Measurements from ENCODE around the gene LRRC8D. TPM values are rescaled to one million over a fixed set of nuclear protein-coding genes. Genes with fewer than 3 reads are reported as not detected.
A peak's percentile ranks its signal among the peaks of the same experiment; 100 is the strongest.

LRRC8D gene
- total RNA-seq, 2 experiments from 2014 or later, result 25.1 to 26.0 TPM

DNA sequence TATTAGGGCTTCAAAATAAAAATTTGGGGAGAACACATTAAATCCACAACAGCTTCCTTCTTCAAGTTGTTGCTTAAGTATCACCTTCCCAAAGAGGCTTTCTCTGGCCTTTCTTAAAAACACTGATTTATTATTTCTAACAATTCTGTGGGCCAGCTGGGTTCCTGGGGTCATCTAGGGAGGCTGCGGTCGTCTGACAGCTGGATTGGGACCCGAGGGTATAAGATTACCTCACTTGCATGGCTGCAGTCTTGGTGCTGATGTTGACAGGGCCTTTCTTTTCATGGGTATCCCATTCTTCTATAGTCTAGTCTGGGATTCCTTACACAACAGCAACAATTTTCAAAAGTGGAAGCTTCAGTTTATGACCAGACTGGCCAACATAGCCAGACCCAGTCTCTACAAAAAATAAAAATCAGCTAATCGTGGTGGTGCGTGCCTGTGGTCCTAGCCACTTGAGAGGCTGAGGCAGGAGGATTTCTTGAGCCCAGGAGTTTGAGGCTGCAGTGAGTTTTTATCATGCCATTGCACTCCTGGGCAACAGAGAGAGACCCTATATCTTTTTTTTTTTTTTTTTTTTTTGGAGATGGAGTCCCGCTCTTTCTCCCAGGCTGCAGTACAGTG, 128.0 kb downstream of the LRRC8D start:
- Mint-ChIP-seq H3K27me3 (peaks cover 2% of the 10 kb centered on the region), H3K27ac (no peak overlapping the region), H3K4me1 (peaks cover 6% of the 10 kb centered on the region), H3K36me3 (no peaks in the 10 kb centered on the region), H3K9me3 (no peaks in the 10 kb centered on the region), H3K4me3 (no peak overlapping the region)
- ATAC-seq (ENCODE audit: low read depth) (no peak), DNase-seq (no peak)
- POLR2A ChIA-PET, result interaction anchor here (0.6 to 0.7 kb wide), 2 partner anchors 122 to 127 kb away, joined by 3 read pairs; no protein-coding TSS in a partner anchor

DNA sequence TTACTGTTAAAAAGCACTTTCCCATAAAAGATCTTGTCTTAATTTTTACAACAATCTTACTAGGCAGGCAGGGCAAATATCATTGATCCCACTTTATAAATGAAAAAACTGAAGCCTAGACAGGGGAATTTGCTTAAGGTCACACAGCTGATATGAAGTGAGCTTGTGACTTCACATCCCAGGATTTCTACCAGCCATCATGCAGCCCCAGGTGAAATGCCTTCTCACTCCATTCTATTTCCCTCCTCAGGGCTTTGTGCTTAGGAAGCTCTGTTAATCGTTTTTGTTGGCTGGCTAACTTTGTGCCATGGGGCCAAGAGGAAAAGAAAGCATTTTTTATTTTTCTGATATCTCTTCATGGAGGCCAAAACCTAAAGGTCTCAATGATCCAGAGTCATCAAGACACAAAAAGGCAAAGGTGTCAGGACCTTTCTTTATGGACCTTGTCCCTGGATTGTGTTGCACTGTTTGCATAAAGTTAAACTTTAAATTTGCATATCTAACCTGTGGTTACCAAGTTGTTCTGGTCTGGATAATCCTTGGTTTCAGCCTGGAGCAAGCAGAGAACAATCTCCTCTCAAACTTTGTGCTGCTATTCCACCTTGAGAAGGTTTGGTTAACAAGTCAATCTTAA, 129.3 kb downstream of the LRRC8D start:
- no peak overlapping the region for H3K27ac Mint-ChIP-seq
- peaks cover 2% of the 10 kb centered on the region for H3K27me3 Mint-ChIP-seq
- no peaks in the 10 kb centered on the region for H3K36me3 Mint-ChIP-seq
- ATAC-seq (ENCODE audit: low read depth), result no peak
- no peak overlapping the region for H3K4me3 Mint-ChIP-seq
- DNase-seq, result no peak
- no peaks in the 10 kb centered on the region for H3K9me3 Mint-ChIP-seq
- POLR2A ChIA-PET, result interaction anchor here (0.6 kb wide), 1 partner anchor 18 kb away, joined by 4 read pairs; no protein-coding TSS in a partner anchor
- H3K4me1 Mint-ChIP-seq, result peaks cover 9% of the 10 kb centered on the region

DNA sequence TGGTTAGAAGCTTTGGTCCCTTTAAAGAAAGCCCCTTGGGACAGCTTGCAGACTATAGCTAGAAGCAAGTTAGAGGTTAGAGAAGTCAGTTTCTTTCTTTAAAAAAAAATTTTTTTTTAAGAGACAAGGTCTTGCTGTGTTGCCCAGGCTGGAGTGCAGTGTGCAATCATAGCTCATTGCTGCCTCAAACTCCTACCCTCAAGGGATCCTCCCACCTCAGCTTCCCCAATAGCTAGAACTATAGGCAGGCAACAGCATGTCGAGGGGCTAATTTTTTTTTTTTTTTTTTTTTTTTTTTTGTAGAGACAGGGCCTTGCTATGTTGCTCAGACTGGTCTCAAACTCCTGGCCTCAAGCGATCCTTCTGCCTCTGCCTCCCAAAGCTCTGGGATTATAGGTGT, 129.9 kb downstream of the LRRC8D start:
- H3K27me3 Mint-ChIP-seq, result peaks cover 2% of the 10 kb centered on the region
- H3K27ac Mint-ChIP-seq, result no peak overlapping the region
- H3K4me1 Mint-ChIP-seq, result peaks cover 9% of the 10 kb centered on the region
- DNase-seq, result no peak
- no peak overlapping the region for H3K4me3 Mint-ChIP-seq
- no peaks in the 10 kb centered on the region for H3K9me3 Mint-ChIP-seq
- H3K36me3 Mint-ChIP-seq, result no peaks in the 10 kb centered on the region
- ATAC-seq (ENCODE audit: low read depth), result no peak
- POLR2A ChIA-PET, result interaction anchor here (0.6 kb wide), 1 partner anchor 19 kb away, joined by 4 read pairs; no protein-coding TSS in a partner anchor

DNA sequence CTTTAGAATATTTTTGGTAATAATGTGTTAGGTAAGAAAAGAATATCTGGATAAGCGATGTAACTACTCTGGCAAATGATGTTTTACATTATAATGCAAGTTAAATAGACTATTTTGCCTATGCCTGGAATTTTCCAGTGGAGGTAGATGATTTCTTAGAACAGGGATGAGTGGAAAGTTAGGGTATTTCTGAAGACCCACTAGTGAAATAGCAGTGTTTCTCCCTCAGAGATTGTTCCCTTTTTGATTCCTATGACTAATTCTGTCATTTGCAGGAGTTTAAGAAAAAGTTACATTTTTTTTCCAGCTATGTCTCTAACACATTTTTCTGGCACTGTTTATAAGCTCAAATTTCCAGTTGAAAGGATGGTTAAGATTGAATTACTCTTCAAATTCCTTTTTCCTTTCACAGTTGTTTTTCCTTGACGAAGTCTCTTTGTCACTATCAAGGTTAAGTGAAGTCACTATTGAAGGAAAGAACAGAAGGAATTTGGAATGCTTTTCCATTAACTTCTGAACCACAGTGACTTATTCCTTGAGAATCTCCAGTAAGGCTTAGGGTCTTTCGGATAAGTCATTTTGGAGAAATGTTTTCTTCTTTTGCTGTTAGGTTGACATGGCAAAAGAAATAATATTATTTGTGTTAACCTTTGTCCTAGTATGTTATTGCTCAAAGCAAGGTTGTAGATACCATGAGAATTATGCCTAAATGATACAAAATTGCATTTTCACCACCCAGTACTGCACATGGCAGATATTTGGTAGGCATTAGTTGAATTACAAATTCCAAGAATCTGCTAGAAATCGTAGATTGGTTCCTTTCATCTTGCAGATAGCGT, 131.2 kb downstream of the LRRC8D start:
- ATAC-seq (ENCODE audit: low read depth) (no peak), DNase-seq (no peak)
- peaks cover 2% of the 10 kb centered on the region for H3K27me3 Mint-ChIP-seq
- POLR2A ChIA-PET, result no interaction called here
- H3K4me1 Mint-ChIP-seq, result peaks cover 13% of the 10 kb centered on the region
- H3K27ac Mint-ChIP-seq, result no peak overlapping the region
- H3K36me3 Mint-ChIP-seq, result no peaks in the 10 kb centered on the region
- no peak overlapping the region for H3K4me3 Mint-ChIP-seq
- no peaks in the 10 kb centered on the region for H3K9me3 Mint-ChIP-seq

DNA sequence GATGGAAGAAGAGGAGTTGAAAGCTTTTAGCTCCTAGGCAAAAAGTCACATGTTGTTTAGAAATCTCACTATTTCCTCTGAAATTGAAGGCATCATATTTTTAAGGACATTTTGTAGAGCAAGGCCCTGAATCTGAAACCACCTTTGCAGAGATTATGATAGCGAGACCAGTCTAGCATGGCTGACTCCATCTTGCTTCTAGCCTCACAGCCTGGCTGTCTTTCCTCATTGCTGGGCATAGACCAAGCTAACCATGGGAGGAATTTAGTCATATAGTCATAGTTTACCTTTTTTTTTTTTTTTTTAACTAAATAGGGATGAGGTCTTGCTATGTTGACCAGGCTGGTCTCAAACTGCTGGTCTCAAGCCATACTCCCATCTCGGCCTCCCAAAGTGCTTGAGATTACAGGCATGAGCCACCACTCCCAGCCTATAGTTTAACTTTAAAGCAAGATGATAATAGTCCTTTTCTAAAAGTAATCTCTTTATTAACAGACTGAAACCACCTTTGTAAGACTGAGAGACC, 131.8 kb downstream of the LRRC8D start:
- POLR2A ChIA-PET, result no interaction called here
- DNase-seq, result no peak
- no peak overlapping the region for H3K27ac Mint-ChIP-seq
- peaks cover 19% of the 10 kb centered on the region for H3K4me1 Mint-ChIP-seq
- H3K4me3 Mint-ChIP-seq, result no peak overlapping the region
- no peaks in the 10 kb centered on the region for H3K9me3 Mint-ChIP-seq
- no peaks in the 10 kb centered on the region for H3K36me3 Mint-ChIP-seq
- ATAC-seq (ENCODE audit: low read depth), result no peak
- H3K27me3 Mint-ChIP-seq, result peaks cover 2% of the 10 kb centered on the region

DNA sequence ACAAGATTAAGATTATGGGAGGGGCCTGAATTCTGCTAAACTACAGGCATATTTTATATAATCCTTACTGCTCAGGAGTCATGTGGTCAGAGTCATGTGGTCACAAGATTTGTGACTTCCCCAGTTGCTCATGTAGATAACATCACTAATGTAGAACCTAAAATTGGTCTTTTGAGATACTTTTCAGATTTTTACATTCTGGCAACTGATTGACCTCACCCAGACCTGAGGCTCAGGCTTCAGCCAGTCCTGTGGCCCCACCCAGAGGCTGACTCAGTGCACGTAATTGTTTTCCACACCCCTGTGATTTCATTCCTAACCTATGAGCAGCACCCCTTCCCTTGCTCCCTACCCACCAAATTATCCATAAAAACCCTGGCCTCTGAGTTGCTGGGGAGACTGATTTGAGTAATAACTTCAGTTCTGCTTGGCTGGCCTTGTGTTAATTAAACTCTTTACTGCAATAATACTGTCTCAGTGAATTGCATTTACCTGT, 132.3 kb downstream of the LRRC8D start:
- peaks cover 2% of the 10 kb centered on the region for H3K36me3 Mint-ChIP-seq
- H3K4me1 Mint-ChIP-seq, result peaks cover 21% of the 10 kb centered on the region
- ATAC-seq (ENCODE audit: low read depth) (no peak), DNase-seq (no peak)
- H3K27me3 Mint-ChIP-seq, result peaks cover 2% of the 10 kb centered on the region
- no peaks in the 10 kb centered on the region for H3K9me3 Mint-ChIP-seq
- POLR2A ChIA-PET, result no interaction called here
- H3K27ac Mint-ChIP-seq, result no peak overlapping the region
- no peak overlapping the region for H3K4me3 Mint-ChIP-seq

DNA sequence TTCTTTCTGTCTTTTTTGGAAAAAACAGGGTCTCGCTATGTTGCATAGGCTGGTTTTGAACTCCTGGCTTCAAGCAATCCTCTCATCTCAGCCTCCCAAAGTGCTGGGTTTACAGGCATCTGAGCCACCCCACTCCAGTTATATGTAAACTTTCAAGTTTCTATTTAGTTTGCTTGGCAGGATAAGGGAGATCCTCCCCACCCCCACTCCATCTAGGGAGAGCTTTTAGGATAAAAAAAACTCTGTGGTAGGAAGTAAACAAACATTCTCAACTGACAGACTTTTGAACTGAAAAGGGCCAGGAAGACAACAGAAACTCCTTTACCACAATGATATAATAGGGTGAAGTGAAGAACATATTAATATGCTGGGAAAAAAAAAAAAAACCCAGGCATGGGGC, 133.1 kb downstream of the LRRC8D start:
- H3K4me3 Mint-ChIP-seq, result no peak overlapping the region
- peaks cover 5% of the 10 kb centered on the region for H3K36me3 Mint-ChIP-seq
- H3K27ac Mint-ChIP-seq, result no peak overlapping the region
- ATAC-seq (ENCODE audit: low read depth) (no peak), DNase-seq (no peak)
- peaks cover 2% of the 10 kb centered on the region for H3K27me3 Mint-ChIP-seq
- POLR2A ChIA-PET, result no interaction called here
- H3K4me1 Mint-ChIP-seq, result peaks cover 22% of the 10 kb centered on the region
- H3K9me3 Mint-ChIP-seq, result no peaks in the 10 kb centered on the region

DNA sequence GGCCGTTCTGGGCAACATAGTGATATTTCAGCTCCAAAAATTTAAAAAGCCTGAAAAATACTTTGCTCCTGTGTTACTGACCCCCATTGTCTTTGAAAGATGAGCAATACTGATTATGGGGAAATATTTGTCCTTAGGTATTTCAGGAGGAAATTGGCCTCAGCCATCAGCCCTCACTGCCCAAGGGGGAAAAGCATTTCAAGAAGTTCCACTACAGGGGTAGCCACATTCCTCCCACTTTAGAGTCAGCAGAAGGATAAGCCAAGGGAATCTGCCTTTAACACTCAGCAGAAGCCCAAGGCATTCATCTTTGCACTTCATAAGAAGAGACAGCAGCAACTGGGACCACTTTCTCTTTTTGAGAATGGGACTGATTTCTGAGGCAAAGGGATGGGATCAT, 133.6 kb downstream of the LRRC8D start:
- peaks cover 6% of the 10 kb centered on the region for H3K36me3 Mint-ChIP-seq
- ATAC-seq (ENCODE audit: low read depth) (no peak), DNase-seq (no peak)
- H3K9me3 Mint-ChIP-seq, result peaks cover 1% of the 10 kb centered on the region
- H3K4me3 Mint-ChIP-seq, result no peak overlapping the region
- POLR2A ChIA-PET, result no interaction called here
- peaks cover 22% of the 10 kb centered on the region for H3K4me1 Mint-ChIP-seq
- peaks cover 2% of the 10 kb centered on the region for H3K27me3 Mint-ChIP-seq
- no peak overlapping the region for H3K27ac Mint-ChIP-seq

DNA sequence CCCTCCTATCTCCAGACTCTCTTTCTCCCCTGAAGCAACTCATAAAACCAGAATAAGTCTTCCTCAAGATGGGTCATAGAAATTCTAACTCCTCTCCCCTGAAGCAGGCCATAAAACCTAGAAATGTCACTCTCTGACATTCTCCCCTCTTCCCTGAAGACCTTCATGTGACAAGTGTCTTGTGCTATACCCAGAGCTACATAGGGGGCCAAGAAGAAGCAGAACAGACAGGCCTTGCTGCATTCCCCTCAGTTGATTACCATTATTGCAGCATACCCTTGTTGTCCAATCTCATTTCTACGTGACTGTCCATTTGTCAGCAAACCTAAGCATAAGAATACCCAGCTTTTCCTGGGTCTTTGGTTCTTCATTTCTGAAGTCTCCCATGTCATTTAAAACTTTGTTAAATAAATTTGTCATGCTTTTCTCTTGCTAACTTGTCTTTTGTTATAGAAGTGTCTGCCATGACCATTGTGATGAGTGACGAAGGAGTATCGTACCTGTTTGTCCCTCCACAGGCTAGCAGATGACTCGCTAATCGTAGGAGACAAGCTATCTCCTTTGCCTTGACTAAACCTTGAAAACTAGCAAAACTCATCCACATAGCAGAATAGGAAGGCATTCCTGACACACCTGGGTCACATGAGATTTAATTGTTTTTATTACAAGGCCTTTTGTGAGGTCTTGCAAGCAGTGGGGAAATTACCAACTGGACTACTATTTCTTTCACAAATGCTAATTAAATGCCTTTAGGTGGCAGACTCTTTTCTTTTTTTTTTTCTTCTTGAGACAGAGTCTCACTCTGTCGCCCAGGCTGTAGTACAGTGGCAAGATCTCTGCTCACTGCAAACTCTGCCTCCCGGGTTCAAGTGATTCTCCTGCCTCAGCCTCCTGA, 134.7 kb downstream of the LRRC8D start:
- POLR2A ChIA-PET, result interaction anchor here (1.3 kb wide), 1 partner anchor 112 kb away, joined by 3 read pairs; no protein-coding TSS in a partner anchor
- H3K4me3 Mint-ChIP-seq, result no peak overlapping the region
- peaks cover 8% of the 10 kb centered on the region for H3K36me3 Mint-ChIP-seq
- DNase-seq (no peak), ATAC-seq (ENCODE audit: low read depth) (no peak)
- peaks cover 3% of the 10 kb centered on the region for H3K9me3 Mint-ChIP-seq
- H3K27ac Mint-ChIP-seq, result no peak overlapping the region
- peaks cover 2% of the 10 kb centered on the region for H3K27me3 Mint-ChIP-seq
- H3K4me1 Mint-ChIP-seq, result peaks cover 22% of the 10 kb centered on the region

DNA sequence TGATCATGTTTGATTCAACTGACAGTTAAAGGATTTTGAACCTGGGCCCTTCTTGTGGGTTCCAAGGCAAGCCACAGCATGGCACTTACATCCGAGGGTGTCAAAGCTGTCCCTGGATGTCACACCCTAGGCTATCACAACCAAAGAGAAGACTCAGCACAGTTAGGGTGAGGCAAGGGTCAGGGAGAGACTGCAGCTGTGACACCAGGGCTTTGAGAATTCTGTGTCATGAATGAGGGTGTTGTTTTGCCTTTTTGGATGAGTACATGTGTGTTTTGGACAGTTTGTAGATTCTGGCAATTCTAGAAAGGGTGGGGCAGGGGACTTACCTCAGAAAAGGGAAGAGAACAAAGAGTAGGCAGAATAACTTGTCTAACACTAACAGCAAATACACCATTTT, 136.3 kb downstream of the LRRC8D start:
- peaks cover 3% of the 10 kb centered on the region for H3K9me3 Mint-ChIP-seq
- no peaks in the 10 kb centered on the region for H3K27me3 Mint-ChIP-seq
- H3K4me1 Mint-ChIP-seq, result peaks cover 23% of the 10 kb centered on the region
- H3K27ac Mint-ChIP-seq, result peak overlapping the region; percentile 65
- peak; percentile 93 for ATAC-seq (ENCODE audit: low read depth)
- peaks cover 8% of the 10 kb centered on the region for H3K36me3 Mint-ChIP-seq
- peak; percentile 40 for DNase-seq
- H3K4me3 Mint-ChIP-seq, result peak overlapping the region; percentile 64
- POLR2A ChIA-PET, result no interaction called here

DNA sequence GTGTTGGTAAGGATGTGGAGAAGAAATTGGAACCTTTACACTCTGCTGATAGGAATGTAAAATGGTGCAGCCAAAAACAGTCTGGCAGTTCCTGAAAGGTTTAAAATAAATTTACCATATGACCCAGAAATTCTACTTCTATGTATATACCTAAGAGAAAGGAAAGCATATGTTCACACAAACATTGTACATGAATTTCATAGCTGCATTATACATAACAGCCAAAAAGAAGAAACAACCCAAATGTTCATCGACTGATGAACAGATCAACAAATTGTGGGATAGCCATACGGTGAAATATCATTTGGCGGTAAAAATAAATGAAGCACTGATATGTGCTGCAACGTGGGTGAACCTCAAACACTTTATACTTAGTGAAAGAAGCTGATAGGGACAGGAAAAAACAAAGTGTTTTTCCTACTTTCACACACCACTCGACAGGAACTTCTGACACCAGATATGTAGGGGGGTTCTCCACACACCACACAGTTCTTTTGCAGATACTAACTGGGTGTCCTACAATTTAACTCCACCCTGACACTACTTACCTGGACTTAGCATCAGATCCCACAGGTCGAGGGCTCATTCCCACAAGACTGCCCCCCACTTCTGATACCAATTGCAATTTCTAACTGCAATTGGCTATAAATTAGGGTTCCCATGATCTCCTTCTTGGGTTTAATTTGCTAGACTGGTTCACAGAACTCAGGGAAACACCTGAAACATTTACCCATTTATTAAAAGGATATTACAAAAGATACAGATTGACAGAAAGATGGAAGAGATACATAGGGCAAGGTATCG, 138.2 kb downstream of the LRRC8D start:
- ATAC-seq (ENCODE audit: low read depth), result no peak
- Mint-ChIP-seq H3K27me3 (no peaks in the 10 kb centered on the region), H3K4me3 (no peak overlapping the region), H3K9me3 (peaks cover 3% of the 10 kb centered on the region), H3K36me3 (peaks cover 8% of the 10 kb centered on the region), H3K27ac (no peak overlapping the region), H3K4me1 (peaks cover 18% of the 10 kb centered on the region)
- POLR2A ChIA-PET, result no interaction called here
- no peak for DNase-seq

DNA sequence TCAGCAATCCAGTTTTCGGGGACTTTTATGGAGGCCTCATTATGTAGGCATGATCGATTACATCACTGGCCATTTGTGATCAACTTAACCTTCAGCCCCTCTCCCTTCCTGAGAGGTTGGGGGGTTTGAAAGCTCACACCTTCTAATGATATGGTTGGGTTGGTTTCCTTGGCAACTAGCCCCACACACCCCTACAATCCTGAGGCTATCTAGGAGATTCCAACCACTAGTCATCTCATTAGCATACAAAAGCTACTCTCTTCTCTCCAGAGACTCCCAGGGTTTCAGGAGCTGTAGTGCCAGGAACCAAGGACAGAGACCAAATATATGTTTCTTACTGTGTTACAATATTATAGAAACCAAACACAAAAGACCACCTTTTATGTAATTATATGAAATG, 138.9 kb downstream of the LRRC8D start:
- H3K9me3 Mint-ChIP-seq, result peaks cover 3% of the 10 kb centered on the region
- no peak for ATAC-seq (ENCODE audit: low read depth)
- H3K36me3 Mint-ChIP-seq, result peaks cover 8% of the 10 kb centered on the region
- no peak overlapping the region for H3K27ac Mint-ChIP-seq
- peaks cover 18% of the 10 kb centered on the region for H3K4me1 Mint-ChIP-seq
- no peak overlapping the region for H3K4me3 Mint-ChIP-seq
- POLR2A ChIA-PET, result no interaction called here
- no peaks in the 10 kb centered on the region for H3K27me3 Mint-ChIP-seq
- no peak for DNase-seq
